Heart right ventricle (tissue), 16 donors: ENCODE measurements around the gene PDE4D. TPM values are rescaled to one million over a fixed set of nuclear protein-coding genes. Genes with fewer than 3 reads are reported as not detected.
A peak's percentile ranks its signal among the peaks of the same experiment; 100 is the strongest.

ENCODE experiments used
- ATAC-seq, 8 donors: fragments of 200-7000 bp; cut with Tn5 transposase; one replicate each; pipeline ENCODE4 v1.9.1; 2020; ENCODE audit warnings: mild to moderate bottlenecking in 8 of 8, moderate library complexity in 8 of 8, moderate number of reproducible peaks in 1 of 8
- DNase-seq, 2 donors: peaks; one replicate each; pipeline ENCODE4 v3.0.0-alpha.2; 2020
- H3K27ac ChIP-seq, 10 donors: fragments of 200-600 bp; sonication (generic) in 2 of 10; one replicate each; pipeline versions ENCODE4 v1.5.0 to v1.8.0; 2020 to 2022; ENCODE audit warnings: mild to moderate bottlenecking in 3 of 10
- H3K27me3 ChIP-seq, 7 donors: fragments of 200-600 bp; one replicate each; pipeline ENCODE4 v1.8.0; 2021 to 2022; ENCODE audit warnings: mild to moderate bottlenecking in 2 of 7
- H3K36me3 ChIP-seq, 9 donors: fragments of 200-600 bp; sonication (generic) in 1 of 9; one replicate each; pipeline versions ENCODE4 v1.5.0 to v1.8.0; 2020 to 2022; ENCODE audit warnings: mild to moderate bottlenecking in 2 of 9
- H3K4me1 ChIP-seq, 9 donors: fragments of 200-600 bp; sonication (generic) in 1 of 9; one replicate each; pipeline versions ENCODE4 v1.5.0 to v1.8.0; 2020 to 2022; ENCODE audit warnings: mild to moderate bottlenecking in 4 of 9
- H3K4me3 ChIP-seq, 10 donors: fragments of 200-600 bp; sonication (generic) in 2 of 10; one replicate each; pipeline versions ENCODE4 v1.5.0 to v1.8.0; 2020 to 2022; ENCODE audit warnings: mild to moderate bottlenecking in 7 of 10, moderate library complexity in 2 of 10
- H3K9me3 ChIP-seq, 11 donors: fragments of 200-600 bp in 10 of 11; sonication (generic) in 2 of 11; one replicate each; pipeline versions ENCODE4 v1.5.0 to v1.8.0; 2013 to 2022; ENCODE audit warnings: mild to moderate bottlenecking in 2 of 11, control low read depth in 1 of 11, moderate library complexity in 1 of 11
- WGBS, 2 donors: extraction: QIAGEN DNeasy Blood & Tissue Kit; methylation state at CpG; one replicate each; pipeline ENCODE4 v1.1.7; 2013; ENCODE audit warnings: inconsistent platforms in 1 of 2; 5-methylcytosine and 5-hydroxymethylcytosine counted together
- intact Hi-C, 10 donors: fragments of 100-400 bp; cut with DNase I; formaldehyde crosslinking; loops; one replicate each; pipeline versions ENCODE4 v1.11.1 to v1.14.2; 2022
- polyA plus RNA-seq, 2 donors: library from polyadenylated mRNA; stranded (reverse); fragments of 200-250 nt; gene quantifications; one replicate each; pipeline ENCODE4 v1.2.3, GENCODE V29; 2013
- total RNA-seq, 10 donors: library from RNA; stranded (reverse); fragmentation: NEBNext Ultra II Directional in 3 of 10; extraction: Animal tissue kit (Norgen Biotek cat#: 25700) in 3 of 10; gene quantifications; one replicate each; pipeline versions ENCODE4 v1.2.1 to v1.2.4, GENCODE V29; 2021 to 2023
- TF ChIP-seq, protein P1 (sequence below), 9 donors: fragments of 200-600 bp; sonication (generic) in 2 of 9; IDR thresholded peaks; one replicate each; pipeline versions ENCODE4 v1.5.0 to v1.8.0; 2021 to 2022; ENCODE audit warnings: antibody characterized with exemption in 9 of 9, mild to moderate bottlenecking in 5 of 9, moderate library complexity in 1 of 9
- donor health status: Arrhythmogenic right ventricular cardiomyopathy.
- donor health status: ischemic (EF 13 %, LVEDD 7.1; RV severe dilation, severe dysfunction).
- donor health status: healthy with polysubstance abuse.
- donor health status: DM: no; HTN: yes; CAD: no.
- donor health status: DM: no; HTN: no; CAD: no.
- donor health status: ischemic (EF 25% LVEDD 6.9; RV normal size, moderate dysfunction).
- donor health status: ischemic (EF 25% LVEDD 5.7; RV mildly dilated, moderate dysfunction).
- donor health status: healthy.
- donor health status: DM: yes; HTN: yes; CAD: no.
- donor health status: Ischemic cardiomyopathy.
- donor health status: ischemic (EF 35%, LVEDD 5.7; RV mildly dilated, moderate dysfunction).
- donor health status: nonischemic (EF 11% LVEDD 7.7; RV severe dilation, severe dysfunction).
- donor health status: DM: yes; HTN: yes; CAD: no.
- donor health status: PGD.
- donor health status: ischemic (EF 29% LVEDD 5.4; RV normal size, mild dysfunction).
- donor health status: nonischemic (EF 23%, LVEDD 6.1; RV moderate dilation, normal function).

The PDE4D gene
- total and polyA plus RNA-seq, 12 donors, result 5.8 to 83.2 (median 39.5) TPM

- H3K27ac ChIP-seq, result peak overlapping the region in 1 of 10 donors; percentile 67
- H3K9me3 ChIP-seq, result no peaks in the 10 kb centered on the region
- intact Hi-C loops, result loop anchor here in 1 of 10 donors (5.0 kb wide), 1 partner anchor 39 kb away; no protein-coding TSS in a partner anchor
- peaks cover 0 to 27% (median 0%) of the 10 kb centered on the region in 9 donors for H3K4me1 ChIP-seq
- H3K4me3 ChIP-seq, result no peak overlapping the region
- H3K27me3 ChIP-seq, result no peaks in the 10 kb centered on the region
- 61 to 65% methylated on average over 2 of the region's 2 CpGs for WGBS, 2 donors
- TF ChIP-seq, protein P1, sequence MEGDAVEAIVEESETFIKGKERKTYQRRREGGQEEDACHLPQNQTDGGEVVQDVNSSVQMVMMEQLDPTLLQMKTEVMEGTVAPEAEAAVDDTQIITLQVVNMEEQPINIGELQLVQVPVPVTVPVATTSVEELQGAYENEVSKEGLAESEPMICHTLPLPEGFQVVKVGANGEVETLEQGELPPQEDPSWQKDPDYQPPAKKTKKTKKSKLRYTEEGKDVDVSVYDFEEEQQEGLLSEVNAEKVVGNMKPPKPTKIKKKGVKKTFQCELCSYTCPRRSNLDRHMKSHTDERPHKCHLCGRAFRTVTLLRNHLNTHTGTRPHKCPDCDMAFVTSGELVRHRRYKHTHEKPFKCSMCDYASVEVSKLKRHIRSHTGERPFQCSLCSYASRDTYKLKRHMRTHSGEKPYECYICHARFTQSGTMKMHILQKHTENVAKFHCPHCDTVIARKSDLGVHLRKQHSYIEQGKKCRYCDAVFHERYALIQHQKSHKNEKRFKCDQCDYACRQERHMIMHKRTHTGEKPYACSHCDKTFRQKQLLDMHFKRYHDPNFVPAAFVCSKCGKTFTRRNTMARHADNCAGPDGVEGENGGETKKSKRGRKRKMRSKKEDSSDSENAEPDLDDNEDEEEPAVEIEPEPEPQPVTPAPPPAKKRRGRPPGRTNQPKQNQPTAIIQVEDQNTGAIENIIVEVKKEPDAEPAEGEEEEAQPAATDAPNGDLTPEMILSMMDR (IDR thresholded peaks at IDR 0.05), result no peak
- DNase-seq (no peak), ATAC-seq (peak in 1 of 8 donors; percentile 29)
- no peaks in the 10 kb centered on the region for H3K36me3 ChIP-seq
Measured at GRCh38 chr5:59287884-59288283, 605.6 kb downstream of the PDE4D start.

- H3K27ac ChIP-seq, result peak overlapping the region in 1 of 10 donors; percentile 67
- H3K36me3 ChIP-seq, result no peaks in the 10 kb centered on the region
- H3K9me3 ChIP-seq, result no peaks in the 10 kb centered on the region
- 83 to 94% methylated on average over 3 of the region's 3 CpGs for WGBS, 2 donors
- peak in 2 of 8 donors; percentile 18 to 34 for ATAC-seq
- TF ChIP-seq, protein P1 (IDR thresholded peaks at IDR 0.05), result no peak
- no peaks in the 10 kb centered on the region for H3K27me3 ChIP-seq
- intact Hi-C loops, result loop anchor here in 1 of 10 donors (5.0 kb wide), 1 partner anchor 40 kb away; no protein-coding TSS in a partner anchor
- H3K4me1 ChIP-seq, result peaks cover 0 to 27% (median 0%) of the 10 kb centered on the region in 9 donors
- DNase-seq, result no peak
- H3K4me3 ChIP-seq, result no peak overlapping the region
Measured at GRCh38 chr5:59287361-59287760, 606.2 kb downstream of the PDE4D start.

- TF ChIP-seq, protein P1 (IDR thresholded peaks at IDR 0.05), result no peak
- DNase-seq (no peak), ATAC-seq (no peak)
- H3K4me3 ChIP-seq, result no peak overlapping the region
- no peaks in the 10 kb centered on the region for H3K36me3 ChIP-seq
- no peaks in the 10 kb centered on the region for H3K27me3 ChIP-seq
- H3K9me3 ChIP-seq, result no peaks in the 10 kb centered on the region
- H3K27ac ChIP-seq, result peak overlapping the region in 1 of 10 donors; percentile 42
- WGBS, 2 donors, result 61 to 85% methylated on average over 1 of the region's 1 CpG
- peaks cover 0 to 27% (median 0%) of the 10 kb centered on the region in 9 donors for H3K4me1 ChIP-seq
- intact Hi-C loops, result loop anchor here in 1 of 10 donors (5.0 kb wide), 1 partner anchor 41 kb away; no protein-coding TSS in a partner anchor
Measured at GRCh38 chr5:59286510-59286909, 607.0 kb downstream of the PDE4D start.

- WGBS, 2 donors, result 66 to 71% methylated on average over 4 of the region's 4 CpGs
- Histone ChIP-seq H3K4me3 (no peak overlapping the region), H3K36me3 (no peaks in the 10 kb centered on the region), H3K9me3 (no peaks in the 10 kb centered on the region), H3K27ac (peak overlapping the region in 1 of 10 donors; percentile 42), H3K27me3 (no peaks in the 10 kb centered on the region), H3K4me1 (peaks cover 0 to 27% (median 0%) of the 10 kb centered on the region in 9 donors)
- TF ChIP-seq, protein P1 (IDR thresholded peaks at IDR 0.05), result no peak
- ATAC-seq (peak in 3 of 8 donors; percentile 22 to 37 (median 27)), DNase-seq (no peak)
- intact Hi-C loops, result loop anchor here in 1 of 10 donors (5.0 kb wide), 1 partner anchor 42 kb away; no protein-coding TSS in a partner anchor
Measured at GRCh38 chr5:59285300-59286016, 608.1 kb downstream of the PDE4D start.
